HEK293 (cell line): Measurements from ENCODE around the gene ZNF276.

Experiments
- CTCF ChIA-PET: fragments of 350-600 bp; formaldehyde crosslinking; extraction: SDS; loops from one replicate; lab custom pipeline; 2021; ENCODE audit warnings: antibody characterized with exemption; lab: Yijun Ruan, JAX
- POLR2A ChIA-PET: fragments of 300-600 bp; formaldehyde crosslinking; extraction: SDS; loops from one replicate; lab custom pipeline; 2020; ENCODE audit warnings: antibody characterized with exemption, inconsistent platforms; lab: Yijun Ruan, JAX
- H3K27ac ChIP-seq: fragments of 200-500 bp; sonication (Bioruptor generic); 2 replicates; pipeline ENCODE4 v1.5.1; 2014; ENCODE audit warnings: low read depth, low read length, control low read depth, inconsistent platforms; ENCODE audit errors: extremely low read depth
- H3K36me3 ChIP-seq, 2 experiments: fragments of 200-500 bp in 1 of 2; sonication (Bioruptor generic) in 1 of 2; 1 replicate in 1 of 2; 2 replicates in 1 of 2; pipeline ENCODE4 v1.5.1; 2014 to 2017; ENCODE audit warnings: inconsistent platforms in 2 of 2, low read length in 2 of 2; ENCODE audit not compliant: control insufficient read depth in 2 of 2, insufficient read depth in 1 of 2
- H3K4me1 ChIP-seq: fragments of 200-500 bp; sonication (Bioruptor generic); 2 replicates; pipeline ENCODE4 v1.5.1; 2014; ENCODE audit warnings: mild to moderate bottlenecking, low read length, inconsistent platforms; ENCODE audit not compliant: control insufficient read depth, insufficient read depth
- H3K4me3 ChIP-seq: 2 replicates; pipeline ENCODE4 v1.5.1; 2011; ENCODE audit warnings: low read depth, mild to moderate bottlenecking, control low read depth, low read length, moderate library complexity
- H3K9me3 ChIP-seq: fragments of 200-500 bp; sonication (Bioruptor generic); 2 replicates; pipeline ENCODE4 v1.5.1; 2014; ENCODE audit warnings: low read depth, low read length, inconsistent platforms; ENCODE audit not compliant: control insufficient read depth, insufficient read depth
- GLI2 ChIP-seq: fragments of 450-650 bp; formaldehyde crosslinking; IDR thresholded peaks from 2 replicates; pipeline ENCODE4; 2017; ENCODE audit warnings: missing biosample characterization, missing genetic modification characterization, low read depth, borderline replicate concordance
- KLF8 ChIP-seq: fragments of 450-650 bp; formaldehyde crosslinking; IDR thresholded peaks from 2 replicates; pipeline ENCODE4 v1.5.1; 2016; ENCODE audit warnings: missing biosample characterization, missing genetic modification characterization
- KLF9 ChIP-seq: fragments of 450-650 bp; formaldehyde crosslinking; IDR thresholded peaks from 2 replicates; pipeline ENCODE4 v1.5.1; 2016; ENCODE audit warnings: missing biosample characterization, missing genetic modification characterization, low read depth
- PATZ1 ChIP-seq: fragments of 450-650 bp; formaldehyde crosslinking; IDR thresholded peaks from 2 replicates; pipeline ENCODE4 v1.5.1; 2016; ENCODE audit warnings: missing biosample characterization, missing genetic modification characterization
- PRDM1 ChIP-seq: fragments of 450-650 bp; formaldehyde crosslinking; IDR thresholded peaks from 2 replicates; pipeline ENCODE4; 2016; ENCODE audit warnings: missing biosample characterization, missing genetic modification characterization
- REPIN1 ChIP-seq: fragments of 450-650 bp; formaldehyde crosslinking; IDR thresholded peaks from 2 replicates; pipeline ENCODE4 v1.5.1; 2017; ENCODE audit warnings: missing biosample characterization, missing genetic modification characterization, low read depth
- ZBTB48 ChIP-seq: fragments of 450-650 bp; formaldehyde crosslinking; IDR thresholded peaks from 2 replicates; pipeline ENCODE4 v1.5.1; 2016; ENCODE audit warnings: missing biosample characterization, missing genetic modification characterization
- ZNF112 ChIP-seq: fragments of 450-650 bp; formaldehyde crosslinking; IDR thresholded peaks from 2 replicates; pipeline ENCODE4 v1.5.0; 2017; ENCODE audit warnings: missing biosample characterization, missing genetic modification characterization
- ZNF138 ChIP-seq: fragments of 450-650 bp; formaldehyde crosslinking; IDR thresholded peaks from 2 replicates; pipeline ENCODE4 v1.5.1; 2016; ENCODE audit warnings: missing biosample characterization, missing genetic modification characterization, borderline replicate concordance
- ZNF157 ChIP-seq: fragments of 450-650 bp; formaldehyde crosslinking; IDR thresholded peaks from 2 replicates; pipeline ENCODE4 v1.5.1; 2016; ENCODE audit warnings: missing biosample characterization, missing genetic modification characterization
- ZNF248 ChIP-seq: fragments of 450-650 bp; formaldehyde crosslinking; IDR thresholded peaks from 2 replicates; pipeline ENCODE4 v1.5.1; 2017; ENCODE audit warnings: missing biosample characterization, missing genetic modification characterization
- ZNF362 ChIP-seq: fragments of 450-650 bp; formaldehyde crosslinking; IDR thresholded peaks from 2 replicates; pipeline ENCODE4 v1.5.1; 2016; ENCODE audit warnings: missing biosample characterization, missing genetic modification characterization
- ZNF521 ChIP-seq: fragments of 450-650 bp; formaldehyde crosslinking; IDR thresholded peaks from 2 replicates; pipeline ENCODE4 v1.5.1; 2017; ENCODE audit warnings: missing biosample characterization, mild to moderate bottlenecking, missing genetic modification characterization
- ZNF555 ChIP-seq: fragments of 450-650 bp; formaldehyde crosslinking; conservative IDR thresholded peaks from 2 replicates; pipeline ENCODE4 v1.5.1; 2017; ENCODE audit warnings: missing biosample characterization, mild to moderate bottlenecking, missing genetic modification characterization, inconsistent platforms
- ZNF561 ChIP-seq: fragments of 450-650 bp; IDR thresholded peaks from 2 replicates; pipeline ENCODE4 v1.5.1; 2018; ENCODE audit warnings: missing biosample characterization, missing genetic modification characterization, borderline replicate concordance
- ZNF596 ChIP-seq: fragments of 450-650 bp; IDR thresholded peaks from 2 replicates; pipeline ENCODE4 v1.5.0; 2018; ENCODE audit warnings: missing biosample characterization, mild to moderate bottlenecking, missing genetic modification characterization, moderate library complexity
- ZNF623 ChIP-seq: fragments of 450-650 bp; formaldehyde crosslinking; IDR thresholded peaks from 2 replicates; pipeline ENCODE4 v1.5.1; 2016; ENCODE audit warnings: missing biosample characterization, missing genetic modification characterization
- ZNF654 ChIP-seq: fragments of 450-650 bp; formaldehyde crosslinking; IDR thresholded peaks from 2 replicates; pipeline ENCODE4 v1.5.1; 2016; ENCODE audit warnings: low read depth, missing biosample characterization, missing genetic modification characterization
- ZNF664 ChIP-seq: fragments of 450-650 bp; formaldehyde crosslinking; IDR thresholded peaks from 2 replicates; pipeline ENCODE4 v1.5.1; 2016; ENCODE audit warnings: missing biosample characterization, missing genetic modification characterization
- ZNF707 ChIP-seq: fragments of 450-650 bp; formaldehyde crosslinking; IDR thresholded peaks from 2 replicates; pipeline ENCODE4 v1.5.1; 2016; ENCODE audit warnings: missing biosample characterization, missing genetic modification characterization
- ZNF76 ChIP-seq: fragments of 450-650 bp; formaldehyde crosslinking; IDR thresholded peaks from 2 replicates; pipeline ENCODE4; 2016; ENCODE audit warnings: low read depth, missing biosample characterization, missing genetic modification characterization, borderline replicate concordance
- ZNF776 ChIP-seq: fragments of 450-650 bp; formaldehyde crosslinking; IDR thresholded peaks from 2 replicates; pipeline ENCODE4 v1.5.0; 2017; ENCODE audit warnings: missing biosample characterization, missing genetic modification characterization, borderline replicate concordance
- ZNF792 ChIP-seq: fragments of 450-650 bp; formaldehyde crosslinking; IDR thresholded peaks from 2 replicates; pipeline ENCODE4 v1.5.1; 2016; ENCODE audit warnings: missing biosample characterization, missing genetic modification characterization
- TF ChIP-seq, protein P1 (sequence below): fragments of 450-650 bp; formaldehyde crosslinking; IDR thresholded peaks from 2 replicates; pipeline ENCODE4 v1.5.1; 2017; ENCODE audit warnings: missing biosample characterization, missing genetic modification characterization

Gene ZNF276

DNA sequence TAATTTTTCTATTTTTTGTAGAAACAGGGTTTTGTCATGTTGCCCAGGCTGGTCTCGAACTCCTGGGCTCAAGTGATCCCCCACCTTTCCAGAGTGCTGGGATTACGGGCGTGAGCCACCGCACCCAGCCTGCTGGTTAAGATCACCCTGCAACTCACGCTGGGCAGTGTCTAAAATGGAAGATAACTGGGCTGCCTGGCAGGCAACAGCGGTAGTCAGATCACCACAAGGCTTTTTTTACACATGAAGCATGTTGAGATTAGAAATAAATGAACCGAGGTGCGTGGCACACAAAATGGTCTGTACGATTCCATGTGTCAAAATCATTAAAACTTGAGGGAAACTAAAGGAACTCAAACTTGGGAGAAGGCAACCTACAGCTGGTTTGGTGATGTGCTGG lies 26.7 kb downstream of the ZNF276 start:
- no peak overlapping the region for H3K27ac ChIP-seq
- TF ChIP-seq ZNF138 (tag by site-specific recombination) (no peak), ZNF792 (tag by site-specific recombination) (no peak), ZNF362 (tag by site-specific recombination) (no peak), ZNF654 (no peak), ZNF776 (tag by site-specific recombination) (no peak), ZNF112 (tag by site-specific recombination) (no peak), ZNF248 (tag by site-specific recombination) (no peak), KLF9 (tag by site-specific recombination) (no peak), ZNF596 (tag by site-specific recombination) (no peak)
- peaks cover 41 to 96% of the 10 kb centered on the region in 2 experiments; a peak in 2 of 3 replicates for H3K36me3 ChIP-seq
- CTCF ChIA-PET: interaction anchor here (1.0 kb wide), 1 partner anchor 9 kb away, joined by 3 read pairs; no protein-coding TSS in a partner anchor
- no peaks in the 10 kb centered on the region for H3K4me1 ChIP-seq
- H3K9me3 ChIP-seq: no peaks in the 10 kb centered on the region
- POLR2A ChIA-PET: no interaction called here
- H3K4me3 ChIP-seq: no peak overlapping the region

DNA sequence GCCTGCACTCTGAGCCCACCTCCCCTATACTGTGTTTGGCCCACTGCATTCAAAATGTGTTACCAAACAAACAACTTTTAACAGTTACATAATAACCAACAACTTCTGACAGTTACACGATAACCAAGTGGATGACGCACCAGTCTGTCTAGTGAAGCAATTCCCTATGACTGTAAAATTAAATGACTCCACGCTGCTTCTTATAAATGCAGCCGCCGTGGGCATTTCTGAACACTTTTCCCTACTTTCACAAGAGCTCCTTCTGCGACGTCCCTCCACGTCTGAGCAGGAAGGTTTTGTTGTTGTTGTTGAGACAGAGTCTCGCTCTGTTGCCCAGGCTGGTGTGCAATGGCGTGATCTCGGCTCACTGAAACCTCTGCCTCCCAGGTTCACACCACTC lies 27.6 kb downstream of the ZNF276 start:
- TF ChIP-seq ZNF561: no peak
- no peak for TF ChIP-seq ZNF521 (tag by site-specific recombination)
- TF ChIP-seq ZNF664 (tag by site-specific recombination): no peak
- TF ChIP-seq PRDM1 (tag by site-specific recombination): no peak
- TF ChIP-seq ZNF76: no peak
- no peak for TF ChIP-seq ZNF707 (tag by site-specific recombination)
- TF ChIP-seq ZNF157 (tag by site-specific recombination): no peak
- TF ChIP-seq ZBTB48 (tag by site-specific recombination): no peak
- TF ChIP-seq ZNF555: no peak
- TF ChIP-seq REPIN1 (tag by site-specific recombination): no peak
- TF ChIP-seq KLF8 (tag by site-specific recombination): no peak
- TF ChIP-seq GLI2 (tag by site-specific recombination): no peak
- no peak for TF ChIP-seq ZNF623 (tag by site-specific recombination)
- no peak for TF ChIP-seq PATZ1
- TF ChIP-seq, protein P1, sequence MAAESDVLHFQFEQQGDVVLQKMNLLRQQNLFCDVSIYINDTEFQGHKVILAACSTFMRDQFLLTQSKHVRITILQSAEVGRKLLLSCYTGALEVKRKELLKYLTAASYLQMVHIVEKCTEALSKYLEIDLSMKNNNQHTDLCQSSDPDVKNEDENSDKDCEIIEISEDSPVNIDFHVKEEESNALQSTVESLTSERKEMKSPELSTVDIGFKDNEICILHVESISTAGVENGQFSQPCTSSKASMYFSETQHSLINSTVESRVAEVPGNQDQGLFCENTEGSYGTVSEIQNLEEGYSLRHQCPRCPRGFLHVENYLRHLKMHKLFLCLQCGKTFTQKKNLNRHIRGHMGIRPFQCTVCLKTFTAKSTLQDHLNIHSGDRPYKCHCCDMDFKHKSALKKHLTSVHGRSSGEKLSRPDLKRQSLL (tag by site-specific recombination): no peak
- POLR2A ChIA-PET: no interaction called here
- Histone ChIP-seq H3K9me3 (no peaks in the 10 kb centered on the region), H3K27ac (no peak overlapping the region), H3K36me3 (peaks cover 39 to 96% of the 10 kb centered on the region in 2 experiments; a peak in 2 of 3 replicates), H3K4me1 (no peaks in the 10 kb centered on the region), H3K4me3 (no peak overlapping the region)
- CTCF ChIA-PET: no interaction called here
